Neural cell (in vitro differentiated cells): ENCODE measurements around the gene CDKAL1. TPM values are rescaled to one million over a fixed set of nuclear protein-coding genes. Genes with fewer than 3 reads are reported as not detected.

ENCODE experiments used
- H2AFZ ChIP-seq: fragments of 200-600, 300-800 bp; sonication (generic), shearing (Covaris generic); 2 replicates; pipeline ENCODE4 v1.6.0; 2014; ENCODE audit warnings: low read depth, mild to moderate bottlenecking, antibody characterized with exemption, low read length, moderate library complexity
- H3F3A ChIP-seq: fragments of 200-600 bp; shearing (Covaris generic); 2 replicates; pipeline ENCODE4 v1.6.1; 2016; ENCODE audit warnings: mild to moderate bottlenecking, moderate library complexity, mixed read lengths, antibody characterized with exemption, low read length; ENCODE audit not compliant: insufficient read depth, poor library complexity, severe bottlenecking
- H3K27ac ChIP-seq: fragments of 200-600, 300-800 bp; sonication (generic), shearing (Covaris generic); 2 replicates; pipeline ENCODE4 v1.5.1; 2014; ENCODE audit warnings: mild to moderate bottlenecking, low read length, moderate library complexity
- H3K27me3 ChIP-seq: fragments of 300-800, 200-600 bp; sonication (generic), shearing (Covaris generic); 2 replicates; pipeline ENCODE4 v1.6.0; 2014; ENCODE audit warnings: mild to moderate bottlenecking, low read depth, low read length, moderate library complexity; ENCODE audit not compliant: insufficient read depth
- H3K36me3 ChIP-seq: fragments of 300-800, 200-600 bp; sonication (generic), shearing (Covaris generic); 2 replicates; pipeline ENCODE4 v1.5.1; 2014; ENCODE audit warnings: mild to moderate bottlenecking, antibody characterized with exemption, low read length, moderate library complexity; ENCODE audit not compliant: insufficient read depth
- H3K4me2 ChIP-seq: fragments of 300-800, 200-600 bp; sonication (generic), shearing (Covaris generic); 2 replicates; pipeline ENCODE4 v1.6.0; 2014; ENCODE audit warnings: mild to moderate bottlenecking, low read length
- H3K4me3 ChIP-seq: fragments of 300-800, 200-600 bp; sonication (generic), shearing (Covaris generic); 2 replicates; pipeline ENCODE4 v1.5.1; 2014; ENCODE audit warnings: mild to moderate bottlenecking, low read length, moderate library complexity
- H3K79me2 ChIP-seq: fragments of 200-600 bp; shearing (Covaris generic); replicated peaks from 2 replicates; pipeline ENCODE4 v1.6.0; 2014; ENCODE audit warnings: mild to moderate bottlenecking, low read length, moderate library complexity; ENCODE audit not compliant: insufficient read depth
- H3K9ac ChIP-seq: fragments of 300-800, 200-600 bp; sonication (generic), shearing (Covaris generic); 2 replicates; pipeline ENCODE4 v1.6.1; 2016; ENCODE audit warnings: mild to moderate bottlenecking, low read length, mixed read lengths
- H3K9me2 ChIP-seq: fragments of 200-600 bp; shearing (Covaris generic); 2 replicates; pipeline ENCODE4 v1.6.1; 2016; ENCODE audit warnings: mild to moderate bottlenecking, low read length, mixed read lengths; ENCODE audit not compliant: insufficient read depth
- H3K9me3 ChIP-seq: fragments of 200-600, 300-800 bp; sonication (generic), shearing (Covaris generic); 2 replicates; pipeline ENCODE4 v1.6.1; 2016; ENCODE audit warnings: mild to moderate bottlenecking, mixed run types, low read length, moderate library complexity, mixed read lengths
- H4K20me1 ChIP-seq: fragments of 200-600 bp; shearing (Covaris generic); 2 replicates; pipeline ENCODE4 v1.6.1; 2016; ENCODE audit warnings: mild to moderate bottlenecking, mixed run types; ENCODE audit not compliant: insufficient read depth
- CTCF ChIP-seq: fragments of 450-650 bp; IDR thresholded peaks from 2 replicates; pipeline ENCODE4 v1.5.1; 2014; ENCODE audit warnings: antibody characterized with exemption, mild to moderate bottlenecking, moderate library complexity; ENCODE audit not compliant: poor library complexity, severe bottlenecking
- EP300 ChIP-seq: fragments of 450-650 bp; conservative IDR thresholded peaks from 2 replicates; pipeline ENCODE4 v1.6.1; 2014; ENCODE audit warnings: antibody characterized with exemption, mild to moderate bottlenecking, moderate library complexity; ENCODE audit not compliant: poor library complexity, severe bottlenecking
- EZH2 ChIP-seq: fragments of 200-600, 300-800 bp; shearing (Covaris generic), sonication (generic); IDR thresholded peaks from 2 replicates; pipeline ENCODE4 v1.6.1; 2014; ENCODE audit warnings: antibody characterized with exemption, low read length, borderline replicate concordance, mild to moderate bottlenecking; ENCODE audit not compliant: insufficient read depth, poor library complexity, severe bottlenecking
- MXI1 ChIP-seq: fragments of 450-650 bp; conservative IDR thresholded peaks from 2 replicates; pipeline ENCODE4 v1.6.1; 2014; ENCODE audit warnings: antibody characterized with exemption, mild to moderate bottlenecking; ENCODE audit not compliant: poor library complexity, severe bottlenecking
- POLR2AphosphoS5 ChIP-seq: IDR thresholded peaks from 2 replicates; pipeline ENCODE4 v1.6.1; 2012
- RAD21 ChIP-seq: fragments of 450-650 bp; conservative IDR thresholded peaks from 2 replicates; pipeline ENCODE4 v1.6.1; 2014; ENCODE audit warnings: antibody characterized with exemption, mild to moderate bottlenecking, moderate library complexity
- REST ChIP-seq: IDR thresholded peaks from 2 replicates; pipeline ENCODE4 v1.6.1; 2012; ENCODE audit warnings: borderline replicate concordance
- SMC3 ChIP-seq: fragments of 450-650 bp; conservative IDR thresholded peaks from 2 replicates; pipeline ENCODE4 v1.6.1; 2014; ENCODE audit warnings: antibody characterized with exemption, mild to moderate bottlenecking, moderate library complexity; ENCODE audit not compliant: poor library complexity
- TAF1 ChIP-seq: IDR thresholded peaks from 2 replicates; pipeline ENCODE4 v1.6.1; 2012; ENCODE audit warnings: low read depth
- polyA plus RNA-seq: library from polyadenylated mRNA; depleted of rRNA; stranded (reverse); fragments of >200 nt; gene quantifications from 2 replicates; pipeline ENCODE4 v1.2.3, GENCODE V29; 2014

CDKAL1 gene
- polyA plus RNA-seq, 1 donor from 2014 or later = 10.7 TPM

- Histone ChIP-seq H3K79me2 (no peaks in the 10 kb centered on the region), H4K20me1 (no peaks in the 10 kb centered on the region), H3K36me3 (no peaks in the 10 kb centered on the region), H3K4me2 (no peak overlapping the region), H3K9me2 (no peaks in the 10 kb centered on the region), H3K4me3 (no peak overlapping the region), H3K9me3 (no peaks in the 10 kb centered on the region), H3K27me3 (no peaks in the 10 kb centered on the region), H3K9ac (no peak overlapping the region), H3F3A (no peaks in the 10 kb centered on the region), H3K27ac (no peak overlapping the region), H2AFZ (no peak overlapping the region)
- TF ChIP-seq EZH2 = no peak
- TF ChIP-seq SMC3 = no peak
- no peak for TF ChIP-seq MXI1
- TF ChIP-seq RAD21 = no peak
- no peak for TF ChIP-seq REST
- TF ChIP-seq CTCF = no peak
- TF ChIP-seq EP300 = no peak
- no peak for TF ChIP-seq POLR2AphosphoS5
- no peak for TF ChIP-seq TAF1
These were observed 174.3 kb downstream of the CDKAL1 start for GRCh38 chr6:20708367-20709124.

- H2AFZ ChIP-seq = no peak overlapping the region
- H3K36me3 ChIP-seq = no peaks in the 10 kb centered on the region
- no peak overlapping the region for H3K4me3 ChIP-seq
- H3K9me2 ChIP-seq = no peaks in the 10 kb centered on the region
- H3K27me3 ChIP-seq = no peaks in the 10 kb centered on the region
- no peaks in the 10 kb centered on the region for H4K20me1 ChIP-seq
- no peaks in the 10 kb centered on the region for H3K79me2 ChIP-seq
- no peak overlapping the region for H3K4me2 ChIP-seq
- no peak overlapping the region for H3K27ac ChIP-seq
- H3K9ac ChIP-seq = no peak overlapping the region
- H3F3A ChIP-seq = no peaks in the 10 kb centered on the region
- no peak for TF ChIP-seq POLR2AphosphoS5
- TF ChIP-seq SMC3 = no peak
- no peak for TF ChIP-seq REST
- no peak for TF ChIP-seq MXI1
- TF ChIP-seq EZH2 = no peak
- TF ChIP-seq RAD21 = no peak
- no peak for TF ChIP-seq CTCF
- TF ChIP-seq EP300 = no peak
- no peak for TF ChIP-seq TAF1
- no peaks in the 10 kb centered on the region for H3K9me3 ChIP-seq
These were observed 175.2 kb downstream of the CDKAL1 start for GRCh38 chr6:20709451-20709850.
